Cortex of kidney (tissue), 1 donor: ENCODE measurements around the gene COL6A2.

ENCODE experiments used
- DNase-seq: peaks from one replicate; lab custom pipeline; 2025; lab: John Stamatoyannopoulos, UW

The COL6A2 gene

DNA sequence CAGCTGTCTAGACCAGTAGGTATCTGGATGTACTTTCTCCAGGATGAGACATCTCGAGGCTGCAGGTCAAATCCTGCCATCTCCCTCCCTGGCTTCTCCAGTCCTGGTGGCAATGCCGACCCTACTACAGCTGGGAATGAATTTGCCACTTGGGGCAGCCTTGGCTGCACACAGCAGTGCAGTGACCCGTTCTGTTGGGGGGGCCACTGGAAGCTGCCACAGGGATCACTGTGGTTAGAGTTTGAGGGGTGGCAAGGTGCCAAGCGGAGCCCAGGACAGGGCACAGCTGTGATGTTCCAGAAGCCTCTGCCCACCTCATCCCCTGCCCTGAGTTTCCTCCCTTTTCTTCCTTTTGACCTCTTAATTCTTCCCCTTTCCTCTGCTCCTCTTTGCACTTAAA is 17.1 kb downstream of the COL6A2 start:
- DNase-seq: no peak

DNA sequence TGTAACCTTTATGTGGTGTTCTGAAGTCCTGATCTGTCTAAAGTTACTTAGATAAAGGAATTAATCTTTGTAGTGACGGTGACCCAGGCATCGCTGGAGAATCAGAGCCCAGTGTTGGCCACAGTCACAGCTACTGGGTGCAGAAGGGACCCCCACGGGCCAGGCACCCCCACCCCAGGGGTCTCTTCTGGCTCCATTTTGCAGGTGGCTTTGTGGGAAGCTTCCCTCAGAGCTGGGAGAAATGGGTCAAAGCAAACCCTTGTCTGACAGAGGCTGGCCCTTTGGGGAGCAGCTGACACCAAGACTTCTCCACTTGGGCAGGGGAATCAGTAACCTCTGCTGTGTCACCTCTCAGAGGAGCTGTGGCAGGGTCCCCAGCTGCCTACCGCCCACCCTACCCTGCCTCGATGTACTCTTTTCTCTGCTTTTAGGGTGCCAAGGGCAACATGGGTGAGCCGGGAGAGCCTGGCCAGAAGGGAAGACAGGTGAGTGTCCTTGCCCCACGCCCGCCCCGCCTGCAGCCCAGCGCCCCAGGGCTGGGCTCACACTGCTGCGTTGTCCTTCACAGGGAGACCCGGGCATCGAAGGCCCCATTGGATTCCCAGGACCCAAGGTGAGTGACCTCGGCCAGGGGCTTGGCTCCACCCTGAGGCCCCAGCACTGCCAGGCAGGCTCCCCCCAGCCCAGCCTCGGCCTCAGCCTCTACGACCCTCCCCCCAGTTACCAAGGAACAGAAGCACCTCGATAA is 17.7 kb downstream of the COL6A2 start:
- no peak for DNase-seq

- DNase-seq: no peak
These were observed 18.4 kb downstream of the COL6A2 start for GRCh38 chr21:46116189-46116775.

DNA sequence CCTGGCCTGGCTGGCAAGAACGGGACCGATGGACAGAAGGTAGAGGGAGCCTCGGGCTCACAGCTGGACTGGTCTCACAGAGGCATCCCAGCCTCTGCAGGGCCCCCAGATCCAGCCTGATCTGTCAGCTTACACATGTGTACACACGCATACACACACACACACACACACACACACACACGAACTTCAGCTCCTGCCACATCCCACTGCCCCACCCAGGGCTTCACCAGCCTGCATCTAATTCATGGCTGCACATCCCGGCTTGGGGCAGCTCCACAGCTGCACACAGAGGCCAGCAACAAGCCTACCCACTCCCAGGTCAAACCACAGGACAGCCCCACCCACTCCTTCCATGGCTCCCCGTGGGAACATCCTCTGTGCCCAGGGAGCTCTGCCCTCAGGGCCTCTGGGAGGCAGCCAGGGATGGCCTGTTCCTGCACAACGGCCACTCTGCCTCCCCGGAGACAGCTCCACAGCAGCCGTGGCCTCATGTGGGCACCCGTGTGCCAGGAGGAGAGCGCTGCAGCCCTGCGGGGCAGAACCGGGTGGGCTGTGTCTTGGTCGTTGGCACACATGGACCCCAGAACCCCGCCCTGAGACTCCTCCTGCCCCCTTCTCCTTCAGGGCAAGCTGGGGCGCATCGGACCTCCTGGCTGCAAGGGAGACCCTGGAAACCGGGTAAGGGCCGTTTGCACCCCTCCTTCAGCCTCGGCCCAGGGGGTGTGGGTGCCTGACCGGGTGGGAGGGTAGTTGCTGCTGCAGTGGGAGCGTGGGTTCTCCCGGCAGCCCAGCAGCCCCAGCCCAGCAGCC is 19.1 kb downstream of the COL6A2 start:
- DNase-seq: no peak

DNA sequence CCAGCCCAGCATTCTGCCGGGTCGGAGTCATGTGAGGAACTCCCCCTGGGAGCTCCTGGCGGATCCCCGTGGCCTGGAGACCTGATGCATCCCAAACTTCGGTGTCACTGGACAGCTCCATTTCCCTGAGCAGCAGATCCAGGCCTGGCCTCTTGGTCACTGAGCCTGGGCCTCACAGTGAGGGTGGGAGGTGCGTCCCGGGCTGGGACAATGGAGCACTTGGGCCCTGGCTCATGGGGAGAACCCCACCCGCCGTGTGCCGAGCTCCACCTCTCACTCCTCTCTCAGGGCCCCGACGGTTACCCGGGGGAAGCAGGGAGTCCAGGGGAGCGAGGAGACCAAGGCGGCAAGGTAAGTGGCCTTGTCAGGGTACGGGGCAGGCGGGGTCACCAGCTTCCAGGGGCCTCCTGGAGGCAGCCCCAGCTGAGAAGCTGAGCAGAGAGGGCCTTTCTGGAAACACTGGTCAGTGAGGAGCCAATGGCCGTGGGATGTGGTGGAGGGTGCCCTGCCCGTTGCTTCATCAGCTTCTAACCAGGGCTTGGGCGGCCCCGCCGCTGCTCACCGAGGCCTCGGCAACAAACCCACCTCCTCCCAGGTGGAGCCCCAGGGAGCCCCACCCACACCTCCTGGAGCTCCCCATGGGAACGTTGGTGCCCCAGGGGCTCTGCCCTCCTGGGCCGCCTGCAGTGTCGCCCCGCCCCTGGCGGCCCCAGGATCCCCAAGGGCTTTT is 19.8 kb downstream of the COL6A2 start:
- no peak for DNase-seq

DNA sequence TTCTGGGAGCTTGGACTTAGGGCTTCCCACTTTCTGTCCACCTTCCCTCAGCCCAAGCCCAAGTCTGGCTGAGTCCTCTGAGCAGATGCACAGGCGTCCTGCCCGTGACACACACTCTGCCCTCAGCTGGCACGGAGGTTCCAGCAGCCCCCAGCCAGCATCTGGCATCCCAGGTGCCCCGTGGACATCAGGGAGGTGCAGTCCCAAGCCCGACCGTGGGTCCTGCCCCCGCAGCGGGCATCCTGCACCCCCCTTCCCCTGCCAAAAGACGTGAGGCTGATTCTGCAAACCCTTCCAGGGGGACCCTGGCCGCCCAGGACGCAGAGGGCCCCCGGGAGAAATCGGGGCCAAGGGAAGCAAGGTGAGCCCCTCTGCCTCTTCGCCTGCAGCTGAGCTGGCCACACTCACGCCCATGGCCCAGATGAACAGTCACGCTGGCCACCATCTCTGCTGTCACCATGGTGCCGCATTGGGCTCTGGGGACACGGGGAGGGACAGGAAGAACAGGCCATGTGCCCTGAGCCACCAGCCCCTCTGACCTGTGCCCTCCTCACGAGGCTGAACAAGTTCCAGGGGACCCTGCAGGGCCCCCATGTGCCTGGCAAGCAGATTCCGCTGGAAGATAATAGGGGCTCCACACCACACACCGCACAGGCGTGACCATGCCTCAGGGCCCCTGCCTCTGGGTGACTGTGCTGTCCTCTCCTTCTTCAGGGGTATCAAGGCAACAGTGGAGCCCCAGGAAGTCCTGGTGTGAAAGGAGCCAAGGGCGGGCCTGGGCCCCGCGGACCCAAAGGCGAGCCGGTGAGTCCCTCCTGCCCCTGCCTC is 20.6 kb downstream of the COL6A2 start:
- no peak for DNase-seq

DNA sequence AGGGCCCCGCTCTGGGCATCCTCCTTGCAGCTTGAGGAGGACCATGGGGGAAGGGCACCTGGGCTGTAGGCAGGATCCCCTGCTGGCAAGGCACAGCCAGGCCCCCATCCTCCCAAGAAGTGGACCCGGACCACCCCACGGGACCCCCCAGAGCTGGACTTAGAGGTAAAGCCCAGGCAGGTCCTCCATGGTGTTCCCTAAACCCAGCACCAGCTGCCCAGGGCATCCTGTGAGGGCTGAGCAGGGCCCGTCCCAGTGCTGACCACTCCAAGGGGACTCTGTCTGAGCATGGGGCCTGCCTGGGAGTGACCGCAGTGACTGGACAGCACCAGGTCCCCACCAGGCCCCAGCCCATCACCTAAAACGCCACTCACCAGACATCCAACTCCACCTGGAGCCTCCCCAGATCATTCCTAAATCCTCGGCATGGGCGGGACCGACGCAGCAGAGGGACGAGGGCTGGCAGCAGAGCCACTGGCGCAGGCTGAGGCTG is 21.3 kb downstream of the COL6A2 start:
- no peak for DNase-seq

DNA sequence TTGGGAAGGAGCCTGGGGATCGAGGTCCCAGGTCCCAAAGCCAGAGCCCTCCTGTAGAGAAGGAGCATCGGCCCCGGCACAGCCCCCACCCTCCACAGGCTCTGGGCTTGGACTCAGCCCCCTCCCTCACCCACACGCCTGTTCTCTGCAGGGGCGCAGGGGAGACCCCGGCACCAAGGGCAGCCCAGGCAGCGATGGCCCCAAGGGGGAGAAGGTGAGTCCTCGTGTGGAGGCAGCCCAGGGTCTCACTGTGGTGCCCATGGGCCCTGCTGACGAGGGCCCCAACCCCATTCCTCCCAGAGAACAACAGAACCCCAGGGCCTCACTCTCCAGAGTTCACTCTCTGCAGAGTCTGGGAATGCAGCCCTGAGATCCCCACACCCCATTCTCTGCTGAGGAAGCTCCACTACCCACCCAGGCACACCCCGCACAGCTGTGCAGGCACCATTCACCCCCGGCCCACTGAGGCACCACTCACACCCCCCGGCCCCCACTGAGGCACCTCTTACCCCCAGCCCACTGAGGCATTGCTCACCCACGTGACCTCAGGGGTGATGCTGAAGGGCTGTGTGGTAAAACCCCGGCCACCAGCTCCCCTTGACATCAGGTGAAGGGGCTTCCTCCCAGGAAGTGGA is 21.8 kb downstream of the COL6A2 start:
- no peak for DNase-seq

DNA sequence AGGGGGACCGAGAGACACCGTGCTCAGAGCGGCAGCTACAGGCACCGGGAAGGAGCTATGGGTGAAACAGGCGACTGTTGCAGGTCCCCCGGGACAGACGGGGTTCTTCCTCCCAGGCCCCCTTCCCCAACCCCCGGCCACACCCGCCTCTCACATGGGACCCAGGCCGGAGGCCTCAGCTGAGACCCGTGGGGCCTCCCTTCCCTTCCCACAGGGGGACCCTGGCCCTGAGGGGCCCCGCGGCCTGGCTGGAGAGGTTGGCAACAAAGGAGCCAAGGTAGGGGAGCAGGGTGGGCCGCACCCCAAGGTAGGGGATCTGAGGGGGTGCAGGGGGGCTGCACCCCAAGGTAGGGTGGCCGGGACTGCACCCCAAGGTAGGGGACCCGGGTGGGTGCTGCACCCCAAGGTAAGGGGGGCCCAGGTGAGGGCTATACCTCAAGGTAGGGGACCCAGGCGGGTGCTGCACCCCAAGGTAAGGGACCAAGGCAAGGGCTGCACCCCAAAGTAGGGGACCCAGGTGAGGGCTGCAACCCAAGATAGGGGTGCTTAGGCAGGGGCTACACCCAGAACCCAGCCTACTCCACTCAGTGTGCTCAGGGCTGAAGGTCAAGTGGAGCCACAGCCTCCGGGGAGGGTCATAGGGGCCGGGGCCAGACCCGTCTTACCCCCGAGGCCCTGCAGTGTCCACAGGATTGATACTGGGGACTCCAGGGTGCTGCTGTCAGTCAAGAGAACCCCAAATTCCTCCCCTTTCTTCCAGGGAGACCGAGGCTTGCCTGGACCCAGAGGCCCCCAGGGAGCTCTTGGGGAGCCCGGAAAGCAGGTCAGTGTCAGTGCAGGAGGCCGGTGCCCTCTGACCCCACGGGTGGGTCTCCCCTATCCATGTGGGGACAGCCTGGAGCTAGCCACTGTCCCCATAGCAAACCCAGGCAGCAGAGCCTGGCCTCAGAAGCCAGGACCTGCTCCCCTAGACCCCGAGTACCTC is 22.7 kb downstream of the COL6A2 start:
- DNase-seq: no peak

DNA sequence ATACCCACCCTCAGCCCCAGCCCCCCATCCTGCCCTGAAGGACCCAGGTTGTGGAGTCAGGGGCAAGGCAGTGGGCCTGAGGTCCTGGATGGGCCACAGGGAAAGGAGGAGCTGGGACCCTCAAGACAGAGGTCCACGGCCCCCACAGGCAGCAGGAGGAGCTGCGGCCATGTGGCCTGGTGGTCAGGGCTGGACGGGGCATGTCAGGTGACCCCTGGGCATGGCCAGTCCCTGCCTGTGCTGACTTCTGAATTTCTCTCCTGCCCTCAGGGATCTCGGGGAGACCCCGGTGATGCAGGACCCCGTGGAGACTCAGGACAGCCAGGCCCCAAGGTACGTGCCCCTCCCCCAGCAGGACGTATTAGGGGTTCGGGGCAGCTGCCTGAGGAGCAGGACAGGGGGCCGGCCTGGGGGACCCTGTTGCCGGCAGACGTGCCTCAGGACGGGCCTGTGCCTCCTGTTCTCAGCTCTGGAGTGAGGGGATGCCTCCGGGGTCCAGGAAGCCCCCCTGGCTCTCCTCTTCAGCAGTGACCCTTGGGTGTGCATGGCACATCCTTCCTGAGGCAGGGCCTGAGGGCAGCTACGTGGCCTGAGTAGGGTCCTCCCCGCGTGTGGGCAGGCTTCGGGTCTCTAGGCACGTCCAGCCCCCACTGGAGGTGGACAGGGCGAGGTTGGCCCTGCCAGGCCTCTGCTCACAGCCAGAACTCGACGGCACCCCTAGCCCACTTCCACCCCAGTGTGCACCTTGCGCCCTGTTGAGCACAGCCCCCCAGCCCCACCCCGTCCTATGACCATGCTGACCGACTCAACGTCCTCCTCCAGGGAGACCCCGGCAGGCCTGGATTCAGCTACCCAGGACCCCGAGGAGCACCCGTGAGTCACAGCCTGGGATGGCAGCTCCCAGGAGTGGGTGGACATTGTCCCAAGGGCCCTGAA is 23.6 kb downstream of the COL6A2 start:
- no peak for DNase-seq

DNA sequence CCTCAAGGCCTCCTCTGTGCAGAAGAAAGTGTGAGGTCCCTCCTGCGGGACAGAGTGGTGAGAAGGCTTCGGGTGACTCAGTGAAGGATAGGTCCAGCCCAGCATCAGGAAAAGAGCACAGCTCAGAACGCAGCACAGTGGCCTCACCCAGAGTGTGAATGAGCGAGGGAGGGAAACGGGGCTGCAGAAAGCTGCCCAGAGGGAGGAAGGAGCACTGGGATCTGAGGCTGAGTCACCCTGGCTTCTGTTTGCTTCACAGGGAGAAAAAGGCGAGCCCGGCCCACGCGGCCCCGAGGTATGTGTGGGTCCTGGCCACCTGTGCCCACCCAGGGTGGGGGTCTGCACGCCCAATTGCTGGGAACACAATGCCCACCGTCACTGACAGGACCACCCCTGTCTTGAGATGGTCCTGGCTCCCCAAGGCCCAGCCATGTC is 24.3 kb downstream of the COL6A2 start:
- no peak for DNase-seq

DNA sequence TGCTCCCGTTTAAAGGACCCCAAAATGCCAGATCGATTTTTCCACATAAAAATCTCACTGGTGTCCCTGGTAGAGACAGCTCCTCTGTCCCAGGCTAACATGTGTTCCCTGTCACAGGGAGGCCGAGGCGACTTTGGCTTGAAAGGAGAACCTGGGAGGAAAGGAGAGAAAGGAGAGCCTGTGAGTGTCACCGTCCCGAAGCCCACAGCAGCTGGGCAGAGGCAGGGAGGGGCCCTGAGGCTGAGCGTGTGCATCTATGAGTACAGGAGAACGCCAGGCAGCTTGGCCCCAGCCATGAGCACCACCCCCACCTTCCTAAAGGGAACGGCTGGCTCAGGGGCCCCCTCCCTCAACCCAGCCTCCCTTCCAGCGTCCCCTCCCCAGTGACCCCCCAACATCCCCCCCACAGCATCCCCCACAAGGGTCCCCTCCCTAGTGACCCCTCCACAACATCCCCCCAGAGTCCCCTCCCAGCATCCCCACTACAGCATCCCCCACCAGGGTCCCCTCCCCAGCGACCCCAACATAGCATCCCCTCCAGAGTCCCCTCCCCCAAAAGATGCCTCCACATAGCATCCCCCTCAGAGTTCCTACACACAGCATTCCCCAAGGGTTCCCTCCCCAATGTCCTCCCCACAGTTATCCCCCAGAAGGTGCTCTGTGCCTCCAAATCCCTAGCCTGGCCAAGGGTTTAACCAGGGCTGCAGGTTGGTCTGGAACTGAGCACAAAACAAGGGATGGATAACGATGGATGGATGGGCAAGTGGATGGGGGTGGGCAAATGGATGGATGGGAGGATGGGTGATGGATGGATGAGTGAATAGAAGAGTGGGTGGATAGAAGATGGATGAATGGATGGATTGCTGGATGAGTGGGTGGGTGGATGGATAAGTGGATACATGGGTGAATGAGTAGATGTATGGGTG is 25.1 kb downstream of the COL6A2 start:
- DNase-seq: no peak

DNA sequence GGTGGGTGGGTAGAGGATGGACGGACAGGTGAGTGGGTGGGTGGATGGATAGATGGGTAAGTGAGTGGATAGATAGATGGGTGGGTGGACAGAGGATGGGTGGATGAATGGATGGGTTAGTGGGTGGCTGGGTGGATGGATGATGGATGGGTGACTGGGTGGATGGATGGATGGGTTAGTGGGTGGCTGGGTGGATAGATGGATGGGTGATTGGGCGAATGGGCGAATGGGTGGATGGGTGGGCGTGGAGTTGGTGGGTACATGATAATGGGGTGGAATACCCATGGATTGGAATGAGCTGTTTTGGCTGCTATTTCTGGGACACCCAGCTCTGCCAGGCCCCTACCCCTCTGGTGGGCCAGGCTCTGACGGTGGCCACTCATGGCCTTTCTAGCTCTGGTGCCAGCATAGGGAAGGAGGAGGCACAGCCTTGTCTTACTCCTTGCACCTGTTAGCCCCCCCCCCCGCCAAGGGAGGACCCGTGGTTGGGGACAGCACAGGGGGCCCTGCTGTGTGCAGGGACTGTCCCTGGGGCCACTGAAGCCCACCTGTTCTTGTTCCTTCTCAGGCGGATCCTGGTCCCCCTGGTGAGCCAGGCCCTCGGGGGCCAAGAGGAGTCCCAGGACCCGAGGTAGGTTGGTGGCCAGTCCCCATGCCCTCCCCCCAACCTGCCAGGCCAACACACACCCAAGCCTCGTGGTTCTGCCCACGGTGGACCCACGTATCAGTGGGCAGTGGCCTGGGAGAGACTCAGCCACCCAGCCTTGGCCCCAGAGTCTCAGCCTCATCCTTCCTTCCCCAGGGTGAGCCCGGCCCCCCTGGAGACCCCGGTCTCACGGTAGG is 26.4 kb downstream of the COL6A2 start:
- no peak for DNase-seq

GRCh38 chr21:46124926-46125845 is 27.3 kb downstream of the COL6A2 start:
- DNase-seq: no peak

- no peak for DNase-seq
These were observed 28.0 kb downstream of the COL6A2 start for GRCh38 chr21:46125846-46126301.
